HepG2 (cell line): ENCODE results near the gene TDG. TPM values are rescaled to one million over a fixed set of nuclear protein-coding genes. Genes with fewer than 3 reads are reported as not detected.
A peak's percentile ranks its signal among the peaks of the same experiment; 100 is the strongest.

ENCODE experiments used
- ARNT2 ChIP-seq: sonication (generic); formaldehyde crosslinking; IDR thresholded peaks from 2 replicates; pipeline ENCODE4 v1.8.0; 2022; ENCODE audit warnings: mild to moderate bottlenecking, low read depth, missing genetic modification reagents, moderate library complexity
- BRCA1 ChIP-seq: sonication (generic); formaldehyde crosslinking; IDR thresholded peaks from 2 replicates; pipeline ENCODE4 v1.4.0; 2020; ENCODE audit warnings: missing genetic modification reagents
- EZH2 ChIP-seq: conservative IDR thresholded peaks from 2 replicates; pipeline ENCODE4 v1.6.1; 2012; ENCODE audit warnings: mild to moderate bottlenecking, low read depth, low read length, moderate library complexity
- HDAC6 ChIP-seq: fragments of 200-600 bp; sonication (generic); IDR thresholded peaks from 2 replicates; pipeline ENCODE4 v1.7.0; 2017; ENCODE audit warnings: mild to moderate bottlenecking, antibody characterized with exemption, low read length, low read depth
- HNRNPLL ChIP-seq: fragments of 200-400 bp; formaldehyde crosslinking; IDR thresholded peaks from 2 replicates; pipeline ENCODE4 v1.6.1; 2017; ENCODE audit warnings: mild to moderate bottlenecking, low read depth, low read length; ENCODE audit not compliant: poor library complexity, severe bottlenecking
- ISL2 ChIP-seq: sonication (generic); formaldehyde crosslinking; IDR thresholded peaks from 2 replicates; pipeline ENCODE4 v1.5.0; 2020; ENCODE audit warnings: missing genetic modification reagents
- MED1 ChIP-seq: sonication (generic); formaldehyde crosslinking; IDR thresholded peaks from 2 replicates; pipeline ENCODE4 v1.4.0; 2020; ENCODE audit warnings: missing genetic modification reagents
- MIER2 ChIP-seq: IDR thresholded peaks from 2 replicates; pipeline ENCODE4 v1.6.1; 2016; ENCODE audit warnings: missing biosample characterization, missing genetic modification reagents
- RARG ChIP-seq: sonication (generic); formaldehyde crosslinking; IDR thresholded peaks from 2 replicates; pipeline ENCODE4 v1.4.0; 2020; ENCODE audit warnings: low read depth, mild to moderate bottlenecking, missing genetic modification reagents
- RBFOX2 ChIP-seq: fragments of 200-400 bp; formaldehyde crosslinking; IDR thresholded peaks from 2 replicates; pipeline ENCODE4 v1.6.1; 2017; ENCODE audit warnings: low read depth, mild to moderate bottlenecking, low read length
- SNRNP70 ChIP-seq: fragments of 200-400 bp; formaldehyde crosslinking; IDR thresholded peaks from 2 replicates; pipeline ENCODE4 v1.6.1; 2017; ENCODE audit warnings: mild to moderate bottlenecking, low read depth, low read length, moderate library complexity
- ZFP62 ChIP-seq: sonication (generic); formaldehyde crosslinking; IDR thresholded peaks from 2 replicates; pipeline ENCODE4 v1.4.0; 2020; ENCODE audit warnings: missing genetic modification reagents
- ZNF180 ChIP-seq: sonication (generic); formaldehyde crosslinking; IDR thresholded peaks from 2 replicates; pipeline ENCODE4 v1.4.0; 2020; ENCODE audit warnings: low read depth, missing genetic modification reagents, borderline replicate concordance
- ZNF282 ChIP-seq: fragments of 450-650 bp; IDR thresholded peaks from 2 replicates; pipeline ENCODE4 v1.6.1; 2018; ENCODE audit not compliant: partially characterized antibody
- ZNF660 ChIP-seq: sonication (generic); formaldehyde crosslinking; IDR thresholded peaks from 2 replicates; pipeline ENCODE4 v1.5.1; 2020; ENCODE audit warnings: mild to moderate bottlenecking, low read depth, missing genetic modification reagents, borderline replicate concordance
- ZNF850 ChIP-seq: sonication (generic); formaldehyde crosslinking; conservative IDR thresholded peaks from 2 replicates; pipeline ENCODE4 v1.9.0; 2021; ENCODE audit warnings: mild to moderate bottlenecking, missing genetic modification reagents
- ZSCAN29 ChIP-seq: sonication (generic); formaldehyde crosslinking; conservative IDR thresholded peaks from 2 replicates; pipeline ENCODE4 v1.4.0; 2020; ENCODE audit warnings: mild to moderate bottlenecking, missing genetic modification reagents
- ZXDC ChIP-seq: sonication (generic); formaldehyde crosslinking; IDR thresholded peaks from 2 replicates; pipeline ENCODE4 v1.5.0; 2020; ENCODE audit warnings: mild to moderate bottlenecking, missing genetic modification reagents
- polyA plus RNA-seq, 8 experiments: library from polyadenylated mRNA; depleted of rRNA in 3 of 8; stranded (reverse) in 7 of 8; unstranded in 1 of 8; fragments of >200 nt; fragmentation: Illumina TruSeq in 4 of 8; extraction: Trizol in 4 of 8; gene quantifications; 2 replicates each; pipeline versions ENCODE4 v1.2.1 to v1.2.3, GENCODE V29; 2011 to 2016; ENCODE audit warnings: low read depth in 4 of 8, missing spikeins in 1 of 8, mixed read lengths in 1 of 8; ENCODE audit not compliant: insufficient read depth in 1 of 8
- total RNA-seq, 5 experiments: library from RNA; depleted of rRNA; stranded (reverse); fragments of >200 nt; fragmentation: Illumina TruSeq; extraction: Trizol; gene quantifications; 2 replicates each; pipeline ENCODE4 v1.2.3, GENCODE V29; 2016; ENCODE audit warnings: low read depth in 1 of 5
- TF ChIP-seq, protein P1 (sequence below): sonication (generic); formaldehyde crosslinking; IDR thresholded peaks from 2 replicates; pipeline ENCODE4 v1.5.1; 2020; ENCODE audit warnings: mild to moderate bottlenecking, missing genetic modification reagents, moderate library complexity
- TF ChIP-seq, protein P2 (sequence below): sonication (generic); formaldehyde crosslinking; IDR thresholded peaks from 2 replicates; pipeline ENCODE4 v1.4.0; 2020; ENCODE audit warnings: missing genetic modification reagents
- TF ChIP-seq, protein P3 (sequence below): sonication (generic); formaldehyde crosslinking; IDR thresholded peaks from 2 replicates; pipeline ENCODE4 v1.8.0; 2022; ENCODE audit warnings: missing genetic modification reagents, mild to moderate bottlenecking, inconsistent platforms, borderline replicate concordance
- TF ChIP-seq, protein P4 (sequence below): sonication (generic); formaldehyde crosslinking; IDR thresholded peaks from 2 replicates; pipeline ENCODE4 v1.8.0; 2022; ENCODE audit warnings: mild to moderate bottlenecking, missing genetic modification reagents; ENCODE audit not compliant: insufficient replicate concordance

Gene TDG
- total and polyA plus RNA-seq, 2 of the 13 experiments (the other 11 are each of a cell fraction or from before 2014, with no cell fraction given) = 14.2 to 19.5 TPM

DNA sequence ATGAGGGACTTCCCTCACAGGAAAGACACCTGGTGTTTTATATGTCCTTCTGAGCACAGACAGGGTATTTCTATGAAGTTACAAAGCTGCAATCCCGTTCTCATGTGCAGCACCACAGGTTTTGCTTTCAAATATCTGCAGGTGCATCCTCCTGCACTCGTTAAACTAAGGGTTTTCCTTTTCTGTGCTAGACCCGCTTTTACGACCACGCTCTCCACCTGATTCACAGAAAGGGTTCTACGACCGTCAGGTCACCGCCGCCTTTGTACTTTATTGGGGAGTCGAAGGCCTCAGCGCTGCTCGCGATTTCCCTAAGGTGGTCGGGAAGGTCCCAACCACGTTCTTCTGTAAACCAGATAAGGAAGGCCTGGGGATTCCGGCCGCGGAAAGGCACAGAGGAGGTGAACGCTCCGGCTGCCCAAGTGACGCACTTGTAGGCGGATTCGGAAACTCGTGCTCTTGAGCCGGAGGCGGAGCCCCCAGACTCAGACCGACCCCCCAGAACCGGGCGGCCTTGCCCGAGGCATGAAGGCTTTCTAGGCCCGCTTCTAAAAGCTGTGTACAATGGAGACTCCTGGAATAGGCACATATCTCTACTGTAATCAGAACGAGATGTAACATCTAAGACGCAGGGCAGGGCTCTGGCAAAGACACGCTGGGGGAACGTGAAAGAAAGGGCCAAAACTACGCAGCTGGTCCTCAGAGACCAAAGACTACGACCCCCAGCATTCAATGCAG, 36.5 kb upstream of the TDG start (continued):
- TF ChIP-seq MED1 (peak; percentile 39; the same call in 1 of the 2 replicates), ARNT2 (CRISPR knock-in tag) (no peak), ISL2 (CRISPR knock-in tag) (no peak), ZNF850 (CRISPR knock-in tag) (no peak), ZXDC (CRISPR knock-in tag) (no peak), BRCA1 (CRISPR knock-in tag) (no peak), ZSCAN29 (CRISPR knock-in tag) (0 out of 2 replicates have a peak, but pooled peaks have one; percentile 45), MIER2 (CRISPR knock-in tag) (no peak), RARG (CRISPR knock-in tag) (no peak), HNRNPLL (peak; percentile 95), ZFP62 (CRISPR knock-in tag) (no peak), SNRNP70 (no peak), RBFOX2 (peak; percentile 22; the same call in 1 of the 2 replicates), EZH2 (no peak), ZNF180 (CRISPR knock-in tag) (no peak), ZNF282 (no peak), ZNF660 (no peak), HDAC6 (no peak)
- TF ChIP-seq, protein P1, sequence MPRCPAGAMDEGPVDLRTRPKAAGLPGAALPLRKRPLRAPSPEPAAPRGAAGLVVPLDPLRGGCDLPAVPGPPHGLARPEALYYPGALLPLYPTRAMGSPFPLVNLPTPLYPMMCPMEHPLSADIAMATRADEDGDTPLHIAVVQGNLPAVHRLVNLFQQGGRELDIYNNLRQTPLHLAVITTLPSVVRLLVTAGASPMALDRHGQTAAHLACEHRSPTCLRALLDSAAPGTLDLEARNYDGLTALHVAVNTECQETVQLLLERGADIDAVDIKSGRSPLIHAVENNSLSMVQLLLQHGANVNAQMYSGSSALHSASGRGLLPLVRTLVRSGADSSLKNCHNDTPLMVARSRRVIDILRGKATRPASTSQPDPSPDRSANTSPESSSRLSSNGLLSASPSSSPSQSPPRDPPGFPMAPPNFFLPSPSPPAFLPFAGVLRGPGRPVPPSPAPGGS (CRISPR knock-in tag) = 0 out of 2 replicates have a peak, but pooled peaks have one; percentile 60
- TF ChIP-seq, protein P2, sequence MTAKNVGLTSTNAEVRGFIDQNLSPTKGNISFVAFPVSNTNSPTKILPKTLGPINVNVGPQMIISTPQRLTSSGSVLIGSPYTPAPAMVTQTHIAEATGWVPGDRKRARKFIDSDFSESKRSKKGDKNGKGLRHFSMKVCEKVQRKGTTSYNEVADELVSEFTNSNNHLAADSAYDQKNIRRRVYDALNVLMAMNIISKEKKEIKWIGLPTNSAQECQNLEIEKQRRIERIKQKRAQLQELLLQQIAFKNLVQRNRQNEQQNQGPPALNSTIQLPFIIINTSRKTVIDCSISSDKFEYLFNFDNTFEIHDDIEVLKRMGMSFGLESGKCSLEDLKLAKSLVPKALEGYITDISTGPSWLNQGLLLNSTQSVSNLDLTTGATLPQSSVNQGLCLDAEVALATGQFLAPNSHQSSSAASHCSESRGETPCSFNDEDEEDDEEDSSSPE (CRISPR knock-in tag) = no peak
- TF ChIP-seq, protein P3, sequence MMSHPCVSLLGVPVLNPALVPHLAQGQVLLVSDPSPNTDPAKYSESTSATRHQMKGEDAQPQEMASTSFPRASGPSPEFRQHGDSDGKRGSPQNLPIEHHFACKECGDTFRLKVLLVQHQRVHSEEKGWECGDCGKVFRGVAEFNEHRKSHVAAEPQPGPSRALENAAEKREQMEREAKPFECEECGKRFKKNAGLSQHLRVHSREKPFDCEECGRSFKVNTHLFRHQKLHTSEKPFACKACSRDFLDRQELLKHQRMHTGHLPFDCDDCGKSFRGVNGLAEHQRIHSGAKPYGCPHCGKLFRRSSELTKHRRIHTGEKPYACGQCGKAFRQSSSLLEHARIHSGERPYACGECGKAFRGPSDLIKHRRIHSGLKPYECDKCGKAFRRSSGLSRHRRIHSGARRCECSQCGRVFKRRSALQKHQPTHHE = no peak
- TF ChIP-seq, protein P4, sequence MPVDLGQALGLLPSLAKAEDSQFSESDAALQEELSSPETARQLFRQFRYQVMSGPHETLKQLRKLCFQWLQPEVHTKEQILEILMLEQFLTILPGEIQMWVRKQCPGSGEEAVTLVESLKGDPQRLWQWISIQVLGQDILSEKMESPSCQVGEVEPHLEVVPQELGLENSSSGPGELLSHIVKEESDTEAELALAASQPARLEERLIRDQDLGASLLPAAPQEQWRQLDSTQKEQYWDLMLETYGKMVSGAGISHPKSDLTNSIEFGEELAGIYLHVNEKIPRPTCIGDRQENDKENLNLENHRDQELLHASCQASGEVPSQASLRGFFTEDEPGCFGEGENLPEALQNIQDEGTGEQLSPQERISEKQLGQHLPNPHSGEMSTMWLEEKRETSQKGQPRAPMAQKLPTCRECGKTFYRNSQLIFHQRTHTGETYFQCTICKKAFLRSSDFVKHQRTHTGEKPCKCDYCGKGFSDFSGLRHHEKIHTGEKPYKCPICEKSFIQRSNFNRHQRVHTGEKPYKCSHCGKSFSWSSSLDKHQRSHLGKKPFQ (CRISPR knock-in tag) = no peak
